IMR-90 (cell line): ENCODE measurements around the gene MMAA. TPM values are rescaled to one million over a fixed set of nuclear protein-coding genes. Genes with fewer than 3 reads are reported as not detected.
"Not testable (repeated sequence)": the region's sequence is repeated elsewhere in the genome, so short reads cannot be mapped to it uniquely, and the experiment has no call there.

Experiments used
- ATAC-seq: fragments of 200-7000 bp; cut with Tn5 transposase; 2 replicates; pipeline ENCODE4 v1.9.1; 2020; ENCODE audit warnings: low read depth, mild to moderate bottlenecking, moderate library complexity
- BruUV-seq: library from RNA; stranded (reverse); fragments of 400-500 nt; replicated peaks from 2 replicates; lab custom pipeline; 2021; lab: Mats Ljungman, UMichigan
- CTCF ChIA-PET: fragments of 300-600 bp; formaldehyde crosslinking; extraction: SDS; loops from one replicate; lab custom pipeline; 2021; ENCODE audit warnings: antibody characterized with exemption; lab: Yijun Ruan, JAX
- POLR2A ChIA-PET: fragments of 300-600 bp; sonication (Branson Sonifier 250); formaldehyde crosslinking; loops from one replicate; lab custom pipeline; 2022; ENCODE audit warnings: antibody characterized with exemption; ENCODE audit not compliant: unreplicated experiment; lab: Charles Lee
- DNase-seq: peaks from one replicate; pipeline ENCODE4 v3.0.0; 2013
- H2AFZ ChIP-seq: replicated peaks from 2 replicates; pipeline ENCODE3; 2013; ENCODE audit warnings: low read length, mild to moderate bottlenecking; ENCODE audit not compliant: poor library complexity
- H2AK5ac ChIP-seq: 2 replicates; pipeline ENCODE4 v1.6.1; 2013; ENCODE audit warnings: low read depth, low read length, inconsistent platforms
- H2AK9ac ChIP-seq: replicated peaks from 2 replicates; pipeline ENCODE3; 2013; ENCODE audit warnings: mild to moderate bottlenecking, low read depth, low read length, moderate library complexity; ENCODE audit not compliant: poor library complexity
- H2BK120ac ChIP-seq: 2 replicates; pipeline ENCODE4 v1.6.1; 2013; ENCODE audit warnings: low read depth, low read length, inconsistent platforms
- H2BK15ac ChIP-seq: 3 replicates; pipeline ENCODE4 v1.6.1; 2013; ENCODE audit warnings: low read depth, low read length, inconsistent platforms
- H2BK20ac ChIP-seq: 2 replicates; pipeline ENCODE4 v1.6.1; 2013; ENCODE audit warnings: low read depth, mild to moderate bottlenecking, inconsistent platforms, low read length, moderate library complexity
- H2BK5ac ChIP-seq: 2 replicates; pipeline ENCODE4 v1.6.1; 2013; ENCODE audit warnings: mild to moderate bottlenecking, low read depth, low read length, inconsistent platforms; ENCODE audit not compliant: poor library complexity, severe bottlenecking
- H3K14ac ChIP-seq: replicated peaks from 2 replicates; pipeline ENCODE4 v1.6.1; 2013; ENCODE audit warnings: low read depth, low read length, inconsistent platforms
- H3K18ac ChIP-seq: 2 replicates; pipeline ENCODE4 v1.6.1; 2013; ENCODE audit warnings: low read depth, low read length, control low read depth
- H3K23ac ChIP-seq: 2 replicates; pipeline ENCODE4 v1.6.1; 2013; ENCODE audit warnings: low read depth, low read length, inconsistent platforms
- H3K27ac ChIP-seq: 2 replicates; pipeline ENCODE4 v1.5.1; 2013; ENCODE audit warnings: mild to moderate bottlenecking, control low read depth, low read length; ENCODE audit not compliant: insufficient read depth
- H3K27me3 ChIP-seq: 2 replicates; pipeline ENCODE4 v1.6.1; 2013; ENCODE audit warnings: low read length; ENCODE audit not compliant: control insufficient read depth, insufficient read depth
- H3K36me3 ChIP-seq: 2 replicates; pipeline ENCODE4 v1.6.1; 2013; ENCODE audit warnings: low read length, mixed read lengths; ENCODE audit not compliant: control insufficient read depth, insufficient read depth
- H3K4ac ChIP-seq: 2 replicates; pipeline ENCODE4 v1.6.1; 2013; ENCODE audit warnings: low read depth, low read length, inconsistent platforms
- H3K4me1 ChIP-seq: 2 replicates; pipeline ENCODE4 v1.6.1; 2013; ENCODE audit warnings: low read length, mixed read lengths; ENCODE audit not compliant: control insufficient read depth, insufficient read depth
- H3K4me2 ChIP-seq: 2 replicates; pipeline ENCODE4 v1.6.1; 2013; ENCODE audit warnings: low read depth, mild to moderate bottlenecking, control low read depth, low read length, moderate library complexity
- H3K4me3 ChIP-seq: 2 replicates; pipeline ENCODE4 v1.5.1; 2013; ENCODE audit warnings: low read depth, mild to moderate bottlenecking, control low read depth, low read length, moderate library complexity; ENCODE audit not compliant: insufficient read depth
- H3K56ac ChIP-seq: 2 replicates; pipeline ENCODE4 v1.6.1; 2013; ENCODE audit warnings: low read length, inconsistent platforms; ENCODE audit not compliant: insufficient read depth; ENCODE audit errors: extremely low read depth
- H3K79me1 ChIP-seq, 2 experiments: 2 replicates each; pipeline ENCODE4 v1.6.1; 2013; ENCODE audit warnings: low read length in 2 of 2, inconsistent platforms in 1 of 2, low read depth in 1 of 2
- H3K9ac ChIP-seq: 2 replicates; pipeline ENCODE4 v1.6.1; 2013; ENCODE audit warnings: low read depth, low read length, control low read depth
- H3K9me1 ChIP-seq: 2 replicates; pipeline ENCODE4 v1.6.1; 2013; ENCODE audit warnings: low read length, inconsistent platforms; ENCODE audit not compliant: insufficient read depth
- H3K9me3 ChIP-seq: 2 replicates; pipeline ENCODE4 v1.6.1; 2013; ENCODE audit warnings: low read length; ENCODE audit not compliant: control insufficient read depth, insufficient read depth
- H4K20me1 ChIP-seq: 2 replicates; pipeline ENCODE4 v1.6.1; 2013; ENCODE audit warnings: low read length, inconsistent platforms; ENCODE audit not compliant: insufficient read depth
- H4K5ac ChIP-seq: 2 replicates; pipeline ENCODE4 v1.6.1; 2013; ENCODE audit warnings: mild to moderate bottlenecking, low read depth, low read length, control low read depth
- H4K8ac ChIP-seq, 2 experiments: 2 replicates each; pipeline ENCODE4 v1.6.1; 2013; ENCODE audit warnings: low read depth in 2 of 2, low read length in 2 of 2, control low read depth in 1 of 2, inconsistent platforms in 1 of 2
- H4K91ac ChIP-seq: 2 replicates; pipeline ENCODE4 v1.6.1; 2013; ENCODE audit warnings: low read depth, low read length, inconsistent platforms; ENCODE audit not compliant: insufficient read depth
- CHD1 ChIP-seq: IDR thresholded peaks from 2 replicates; pipeline ENCODE4 v1.6.1; 2012; ENCODE audit warnings: low read depth, low read length, improper control_type of control experiment
- MXI1 ChIP-seq: IDR thresholded peaks from 2 replicates; pipeline ENCODE4 v1.6.1; 2012; ENCODE audit warnings: low read depth, mild to moderate bottlenecking, low read length, moderate library complexity, borderline replicate concordance
- NFE2L2 ChIP-seq: fragments of 150-350 bp; IDR thresholded peaks from 2 replicates; pipeline ENCODE4 v1.6.1; 2016; ENCODE audit warnings: low read depth, mild to moderate bottlenecking, low read length
- WGBS, 2 experiments: methylation state at CpG; one replicate each; pipeline versions ENCODE4 v1.1.5 to v1.1.7; 2013; ENCODE audit warnings: missing lambda C conversion rate in 2 of 2; ENCODE audit not compliant: insufficient read length in 1 of 2; ENCODE audit errors: extremely low coverage in 2 of 2; 5-methylcytosine and 5-hydroxymethylcytosine counted together
- dilution Hi-C: fragments of 300-500 bp; cut with HindIII; formaldehyde crosslinking; loops from one replicate; pipeline ENCODE4 v1.14.3; 2018; ENCODE audit warnings: low sequenced_read_pairs; ENCODE audit not compliant: unreplicated experiment
- in situ Hi-C: fragments of 300-500 bp; cut with MboI; formaldehyde crosslinking; loops from 3 replicates; pipeline ENCODE4 v1.14.3; 2019; ENCODE audit warnings: low sequenced_read_pairs, inconsistent platforms, mixed read lengths
- intact Hi-C: fragments of 100-400 bp; cut with micrococcal nuclease; formaldehyde crosslinking; loops from 2 replicates; pipeline ENCODE4 v1.10.0; 2022
- polyA plus RNA-seq, 3 experiments: library from polyadenylated mRNA; depleted of rRNA; stranded (reverse); fragments of >200 nt; gene quantifications; 2 replicates each; pipeline ENCODE4 v1.2.3, GENCODE V29; 2012; ENCODE audit warnings: low replicate concordance in 1 of 3
- total RNA-seq: library from RNA; depleted of rRNA; stranded (reverse); fragments of >200 nt; gene quantifications from 2 replicates; pipeline ENCODE4 v1.2.3, GENCODE V29; 2012
- TF ChIP-seq, protein P1 (sequence below): fragments of 150-350 bp; IDR thresholded peaks from 2 replicates; pipeline ENCODE4 v1.6.1; 2017; ENCODE audit warnings: mild to moderate bottlenecking, antibody characterized with exemption, low read length, low read depth
- TF ChIP-seq, protein P2 (sequence below): fragments of 150-350 bp; IDR thresholded peaks from 2 replicates; pipeline ENCODE4 v1.6.1; 2016; ENCODE audit warnings: low read depth, mild to moderate bottlenecking, low read length, moderate library complexity, borderline replicate concordance

MMAA gene
- total and polyA plus RNA-seq, 2 of the 4 experiments (the other 2 are of a cell fraction), result 4.4 to 5.2 TPM

DNA sequence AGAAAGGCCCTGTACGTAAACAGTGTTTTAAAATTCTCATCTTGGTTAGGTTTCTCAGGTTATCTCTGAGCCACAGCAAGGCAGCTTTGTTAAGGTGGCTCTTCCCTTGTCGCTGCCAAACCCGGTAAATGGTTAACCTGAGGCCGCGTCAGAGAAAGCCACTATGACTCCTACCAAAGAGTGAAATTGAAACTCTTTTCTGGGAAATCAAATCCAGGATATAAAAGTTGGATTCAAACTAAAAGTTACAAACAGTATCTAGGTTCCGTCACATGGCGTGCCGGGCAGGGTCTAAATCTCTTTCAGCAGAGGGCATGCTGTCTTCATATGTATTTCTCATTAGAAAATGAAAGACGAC lies 433 bp downstream of the MMAA start:
- DNase-seq (peak; percentile 57), ATAC-seq (peak; percentile 10)
- Histone ChIP-seq H2AK5ac (no peak overlapping the region), H2AFZ (peak overlapping the region; percentile 93), H3K56ac (peak overlapping the region; percentile 99), H3K79me1 (peaks cover 10 to 21% of the 10 kb centered on the region in 2 experiments; a peak in 3 of 4 replicates), H2BK5ac (peak overlapping the region; percentile 90), H3K4me3 (peak overlapping the region; percentile 65), H4K91ac (peak overlapping the region; percentile 95), H4K20me1 (no peaks in the 10 kb centered on the region), H3K9me1 (no peaks in the 10 kb centered on the region), H3K27ac (peak overlapping the region; percentile 93), H2BK20ac (peak overlapping the region; percentile 71), H4K8ac (peak overlapping the region; percentile 91 to 99), H3K4me1 (peaks cover 2% of the 10 kb centered on the region; the same call in 1 of the 2 replicates), H3K4ac (peak overlapping the region; percentile 83), H2BK15ac (peak overlapping the region; percentile 98; the same call in 1 of the 3 replicates), H3K23ac (peak overlapping the region; percentile 94), H3K36me3 (no peaks in the 10 kb centered on the region), H3K18ac (peak overlapping the region; percentile 82), H3K14ac (peak overlapping the region; percentile 85), H2AK9ac (peak overlapping the region; percentile 94), H3K4me2 (peak overlapping the region; percentile 92), H3K9ac (peak overlapping the region; percentile 93), H4K5ac (peak overlapping the region; percentile 28), H3K27me3 (no peaks in the 10 kb centered on the region), H3K9me3 (no peaks in the 10 kb centered on the region), H2BK120ac (peak overlapping the region; percentile 87)
- BruUV-seq, result TSS peak; percentile 77
- intact Hi-C loops, result loop anchor here (1.0 to 5.0 kb wide), 8 partner anchors 115 to 556 kb away; partner anchors contain the start of genes LSM6, SMAD1 and ZNF827
- TF ChIP-seq, protein P1, sequence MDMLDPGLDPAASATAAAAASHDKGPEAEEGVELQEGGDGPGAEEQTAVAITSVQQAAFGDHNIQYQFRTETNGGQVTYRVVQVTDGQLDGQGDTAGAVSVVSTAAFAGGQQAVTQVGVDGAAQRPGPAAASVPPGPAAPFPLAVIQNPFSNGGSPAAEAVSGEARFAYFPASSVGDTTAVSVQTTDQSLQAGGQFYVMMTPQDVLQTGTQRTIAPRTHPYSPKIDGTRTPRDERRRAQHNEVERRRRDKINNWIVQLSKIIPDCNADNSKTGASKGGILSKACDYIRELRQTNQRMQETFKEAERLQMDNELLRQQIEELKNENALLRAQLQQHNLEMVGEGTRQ, result peak; percentile 26; the same call in 1 of the 2 replicates
- TF ChIP-seq CHD1 (peak; percentile 28; the same call in 1 of the 2 replicates), NFE2L2 (no peak), MXI1 (peak; percentile 74)
- TF ChIP-seq, protein P2, sequence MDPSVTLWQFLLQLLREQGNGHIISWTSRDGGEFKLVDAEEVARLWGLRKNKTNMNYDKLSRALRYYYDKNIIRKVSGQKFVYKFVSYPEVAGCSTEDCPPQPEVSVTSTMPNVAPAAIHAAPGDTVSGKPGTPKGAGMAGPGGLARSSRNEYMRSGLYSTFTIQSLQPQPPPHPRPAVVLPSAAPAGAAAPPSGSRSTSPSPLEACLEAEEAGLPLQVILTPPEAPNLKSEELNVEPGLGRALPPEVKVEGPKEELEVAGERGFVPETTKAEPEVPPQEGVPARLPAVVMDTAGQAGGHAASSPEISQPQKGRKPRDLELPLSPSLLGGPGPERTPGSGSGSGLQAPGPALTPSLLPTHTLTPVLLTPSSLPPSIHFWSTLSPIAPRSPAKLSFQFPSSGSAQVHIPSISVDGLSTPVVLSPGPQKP, result no peak
- dilution Hi-C loops, result no loop called here
- in situ Hi-C loops, result loop anchor here (25.0 kb wide), 1 partner anchor 407 kb away; no protein-coding TSS in a partner anchor
- ChIA-PET POLR2A (no interaction called here), CTCF (no interaction called here)
- no CpG with 5 or more reads among the region's 9 CpGs for WGBS, 2 experiments

DNA sequence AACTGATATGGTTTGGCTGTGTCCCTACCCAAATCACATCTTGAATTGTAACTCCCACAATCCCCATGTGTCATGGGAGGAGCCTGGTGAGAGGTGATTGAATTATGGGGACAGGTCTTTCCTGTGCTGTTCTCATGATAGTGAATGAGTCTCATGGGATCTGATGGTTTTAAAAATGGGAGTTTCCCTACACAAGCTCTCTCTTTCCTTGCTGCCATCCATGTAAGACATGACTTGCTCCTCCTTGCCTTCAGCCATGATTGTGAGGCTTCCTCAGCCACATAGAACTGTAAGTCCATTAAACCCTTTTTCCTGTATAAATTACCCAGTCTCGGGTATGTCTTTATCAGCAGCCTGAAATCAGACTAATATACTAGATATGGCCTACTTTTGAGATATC lies 2.9 kb downstream of the MMAA start:
- H3K27ac ChIP-seq, H4K91ac ChIP-seq, H4K20me1 ChIP-seq, H3K4ac ChIP-seq, dilution Hi-C loops, H3K9me1 ChIP-seq, H3K36me3 ChIP-seq, H2BK20ac ChIP-seq, H4K5ac ChIP-seq, H3K27me3 ChIP-seq, ATAC-seq, H3K14ac ChIP-seq, H2AFZ ChIP-seq, H2BK15ac ChIP-seq, intact Hi-C loops, H3K4me2 ChIP-seq, H2AK9ac ChIP-seq, H2AK5ac ChIP-seq, CTCF ChIA-PET, BruUV-seq, H2BK120ac ChIP-seq, H3K23ac ChIP-seq, H3K9me3 ChIP-seq, POLR2A ChIA-PET, H4K8ac ChIP-seq, H3K9ac ChIP-seq, H2BK5ac ChIP-seq, H3K18ac ChIP-seq, DNase-seq, H3K56ac ChIP-seq, H3K4me3 ChIP-seq, H3K4me1 ChIP-seq: not testable (repeated sequence)
- in situ Hi-C loops, result loop anchor here (25.0 kb wide), 1 partner anchor 410 kb away; no protein-coding TSS in a partner anchor
- no CpG with 5 or more reads among the region's 1 CpG for WGBS, 2 experiments
- peaks cover 18 to 22% of the 10 kb centered on the region in 2 experiments for H3K79me1 ChIP-seq
